Cardiac fibroblast (primary cell): ENCODE measurements around the gene CCNB1IP1.
"Not testable (repeated sequence)": the region's sequence is repeated elsewhere in the genome, so short reads cannot be mapped to it uniquely, and the experiment has no call there.

Experiments
- DNase-seq, 2 donors: peaks; one replicate each; pipeline versions ENCODE4 v3.0.0 to v3.0.0-alpha.2; 2010; ENCODE audit warnings: low read depth in 2 of 2
- H3K4me3 ChIP-seq, 2 donors: replicated peaks in 1 of 2; 1 replicate in 1 of 2; 2 replicates in 1 of 2; pipeline ENCODE4 v1.5.1; 2011; ENCODE audit warnings: low read depth in 2 of 2, low read length in 2 of 2, mild to moderate bottlenecking in 2 of 2, moderate library complexity in 1 of 2
- CTCF ChIP-seq: IDR thresholded peaks from one replicate; pipeline ENCODE4 v1.5.1; 2011; ENCODE audit warnings: low read depth, mild to moderate bottlenecking, low read length, inconsistent platforms

The CCNB1IP1 gene

DNA sequence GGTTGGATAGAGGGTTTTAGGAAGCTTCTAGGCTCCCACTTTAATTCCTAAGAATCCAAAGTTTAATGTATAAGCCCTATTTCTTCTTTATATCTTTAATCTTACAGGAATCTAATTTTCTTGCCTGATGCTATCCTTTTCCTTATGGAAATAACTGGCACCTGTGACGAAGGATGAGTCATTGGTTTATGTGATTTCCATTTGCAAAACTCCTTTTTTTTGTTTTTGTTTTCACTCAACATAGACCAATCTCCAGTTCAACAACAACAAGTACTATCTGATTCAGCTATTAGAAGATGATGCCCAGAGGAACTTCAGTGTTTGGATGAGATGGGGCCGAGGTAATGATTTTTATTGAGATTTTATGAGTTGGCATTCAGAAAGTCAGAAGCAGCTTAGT, 17.2 kb upstream of the CCNB1IP1 start:
- TF ChIP-seq CTCF, result no peak
- H3K4me3 ChIP-seq, result no peak overlapping the region
- no peak for DNase-seq

GRCh38 chr14:20347747-20348146, 14.7 kb upstream of the CCNB1IP1 start:
- DNase-seq, result no peak
- TF ChIP-seq CTCF, result no peak
- H3K4me3 ChIP-seq, result no peak overlapping the region

DNA sequence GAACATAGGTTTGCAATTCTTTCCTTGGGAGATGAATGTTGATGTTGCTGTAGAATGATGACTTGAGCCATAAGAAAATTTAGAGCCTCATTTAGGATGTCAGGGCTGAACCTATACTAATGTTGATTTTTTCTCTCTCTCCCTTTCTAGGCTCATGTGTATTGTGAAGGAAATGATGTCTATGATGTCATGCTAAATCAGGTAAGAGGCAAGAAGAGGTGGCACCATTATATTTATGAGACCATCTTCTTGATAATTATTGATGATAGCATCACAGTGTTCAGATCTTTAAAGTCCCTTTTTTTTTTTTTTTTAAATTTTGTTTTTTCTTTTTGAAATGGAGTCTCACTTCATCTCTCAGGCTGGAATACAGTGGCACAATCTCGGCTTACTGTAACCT, 13.6 kb upstream of the CCNB1IP1 start:
- no peak overlapping the region for H3K4me3 ChIP-seq
- TF ChIP-seq CTCF, result no peak
- DNase-seq, result no peak

DNA sequence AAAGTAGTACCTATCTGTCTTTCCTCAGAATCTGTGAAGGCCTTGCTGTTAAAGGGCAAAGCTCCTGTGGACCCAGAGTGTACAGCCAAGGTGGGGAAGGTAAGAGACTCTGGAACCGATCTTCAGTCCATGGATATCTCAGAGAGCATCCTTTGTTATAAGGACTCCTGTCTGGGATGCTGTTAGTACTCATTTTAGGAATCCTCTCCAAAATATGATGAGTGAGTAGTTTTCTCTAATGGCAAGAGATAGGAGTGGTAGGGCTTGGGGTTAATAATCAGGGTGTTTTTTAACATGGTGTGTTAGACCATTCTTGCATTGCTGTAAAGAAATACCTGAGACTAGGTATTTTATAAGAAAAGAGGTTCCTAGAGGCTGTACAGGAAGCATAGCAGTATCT, 12.3 kb upstream of the CCNB1IP1 start:
- H3K4me3 ChIP-seq, result no peak overlapping the region
- no peak for DNase-seq
- TF ChIP-seq CTCF, result no peak

DNA sequence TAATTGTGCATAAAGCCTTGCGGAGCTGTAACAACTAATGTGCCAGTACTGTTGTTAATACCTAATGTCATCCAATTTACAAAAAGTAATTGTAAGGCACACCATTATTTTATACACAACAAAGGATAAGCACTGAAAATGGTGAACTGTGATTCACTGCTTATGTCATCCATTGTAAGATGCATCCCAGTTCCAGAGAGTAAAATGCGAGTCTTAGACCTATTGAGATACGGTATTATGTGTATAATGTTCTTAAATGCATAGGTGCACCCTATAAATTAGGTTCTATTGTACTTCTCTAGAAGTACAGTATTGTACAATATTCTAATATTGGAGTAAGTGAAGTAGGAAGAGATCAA, 10.8 kb upstream of the CCNB1IP1 start:
- TF ChIP-seq CTCF, result no peak
- DNase-seq, result peak; percentile 26 to 60
- H3K4me3 ChIP-seq, result peak overlapping the region; percentile 72 to 92

DNA sequence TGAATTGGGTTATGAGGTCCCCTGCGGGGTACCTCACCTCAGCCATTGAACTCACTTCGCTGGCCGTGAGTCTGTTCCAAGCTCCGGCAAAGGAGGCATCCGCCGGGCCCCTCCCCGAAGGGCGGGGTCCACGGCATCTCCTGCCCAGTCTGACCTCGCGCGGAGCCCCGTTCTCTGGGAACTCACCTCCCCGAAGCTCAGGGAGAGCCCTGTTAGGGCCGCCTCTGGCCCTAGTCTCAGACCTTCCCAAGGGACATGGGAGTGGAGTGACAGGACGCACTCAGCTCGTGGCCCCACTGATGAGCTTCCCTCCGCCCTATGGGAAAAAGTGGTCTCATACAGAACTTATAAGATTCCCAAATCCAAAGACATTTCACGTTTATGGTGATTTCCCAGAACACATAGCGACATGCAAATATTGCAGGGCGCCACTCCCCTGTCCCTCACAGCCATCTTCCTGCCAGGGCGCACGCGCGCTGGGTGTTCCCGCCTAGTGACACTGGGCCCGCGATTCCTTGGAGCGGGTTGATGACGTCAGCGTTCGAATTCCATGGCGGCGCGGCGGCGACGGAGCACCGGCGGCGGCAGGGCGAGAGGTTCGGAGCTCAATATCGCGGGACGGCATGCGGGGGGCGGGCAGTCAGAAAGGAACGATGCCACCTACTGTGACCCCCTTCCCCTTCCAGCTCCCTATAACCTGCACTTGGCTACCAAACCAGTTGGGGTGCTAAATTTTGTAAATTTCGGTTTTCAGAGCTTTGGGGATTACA, 10.2 kb upstream of the CCNB1IP1 start, which contains the start of gene PARP2:
Gene PARP2 (plus strand): TSS at position 544 of the 770 bp plus-strand sequence. CDS start 7 bp downstream, at position 551.
- no peak for TF ChIP-seq CTCF
- H3K4me3 ChIP-seq, result peak within 1 kb of the TSS; percentile 72 to 92

GRCh38 chr14:20341646-20342045, 8.6 kb upstream of the CCNB1IP1 start:
- peak overlapping the region in 1 of 2 donors; percentile 74 for H3K4me3 ChIP-seq
- no peak for DNase-seq
- TF ChIP-seq CTCF, result no peak

More for the DNA sequence above, 10.2 kb upstream of the CCNB1IP1 start, which contains the start of gene PARP2:
- DNase-seq, result peak; percentile 100

- H3K4me3 ChIP-seq, DNase-seq: not testable (repeated sequence)
Observed at GRCh38 chr14:20341032-20341431, 8.0 kb upstream of the CCNB1IP1 start.
